ENCODE results near the gene DCAF17. TPM values are rescaled to one million over a fixed set of nuclear protein-coding genes. Genes with fewer than 3 reads are reported as not detected.
A peak's percentile ranks its signal among the peaks of the same experiment; 100 is the strongest.

DCAF17 gene
- total RNA-seq, 1 donor from 2014 or later, result 19.6 TPM

DNA sequence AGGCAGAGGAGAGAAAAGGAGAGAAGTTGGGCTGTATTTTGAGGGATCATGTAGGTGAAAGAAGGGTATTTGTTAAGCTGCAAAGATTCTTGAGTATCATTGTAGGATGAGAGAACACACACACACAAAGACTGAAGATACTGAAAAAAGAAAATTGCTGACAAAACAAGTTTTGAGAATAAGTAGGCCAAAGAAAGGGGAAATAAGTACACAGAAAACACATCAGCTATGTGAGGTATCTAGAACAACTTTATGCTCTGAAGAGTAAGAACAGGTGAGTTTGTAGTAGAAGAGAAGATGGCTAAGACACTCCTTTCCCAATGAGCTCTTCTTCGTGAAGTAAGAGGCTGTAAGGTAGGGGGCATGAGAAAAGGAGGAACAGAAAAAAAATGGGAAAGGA, 28.5 kb upstream of the DCAF17 start:
- no peak for DNase-seq (ENCODE audit: extremely low spot score in 2 of 2)
- H3K4me3 ChIP-seq, result no peak overlapping the region
- intact Hi-C loops (cut with DNase I), result no loop called here
- no peaks in the 10 kb centered on the region for H3K9me3 ChIP-seq
- peaks cover 21% of the 10 kb centered on the region for H3K4me1 ChIP-seq
- H3K36me3 ChIP-seq, result no peaks in the 10 kb centered on the region
- no peak overlapping the region for H3K27ac ChIP-seq
- TF ChIP-seq POLR2A (IDR thresholded peaks at IDR 0.05), result no peak
- no peak for TF ChIP-seq POLR2AphosphoS5 (IDR thresholded peaks at IDR 0.05; ENCODE audit: insufficient read depth in 1 of 2, low read depth in 1 of 2)
- TF ChIP-seq, protein P1, sequence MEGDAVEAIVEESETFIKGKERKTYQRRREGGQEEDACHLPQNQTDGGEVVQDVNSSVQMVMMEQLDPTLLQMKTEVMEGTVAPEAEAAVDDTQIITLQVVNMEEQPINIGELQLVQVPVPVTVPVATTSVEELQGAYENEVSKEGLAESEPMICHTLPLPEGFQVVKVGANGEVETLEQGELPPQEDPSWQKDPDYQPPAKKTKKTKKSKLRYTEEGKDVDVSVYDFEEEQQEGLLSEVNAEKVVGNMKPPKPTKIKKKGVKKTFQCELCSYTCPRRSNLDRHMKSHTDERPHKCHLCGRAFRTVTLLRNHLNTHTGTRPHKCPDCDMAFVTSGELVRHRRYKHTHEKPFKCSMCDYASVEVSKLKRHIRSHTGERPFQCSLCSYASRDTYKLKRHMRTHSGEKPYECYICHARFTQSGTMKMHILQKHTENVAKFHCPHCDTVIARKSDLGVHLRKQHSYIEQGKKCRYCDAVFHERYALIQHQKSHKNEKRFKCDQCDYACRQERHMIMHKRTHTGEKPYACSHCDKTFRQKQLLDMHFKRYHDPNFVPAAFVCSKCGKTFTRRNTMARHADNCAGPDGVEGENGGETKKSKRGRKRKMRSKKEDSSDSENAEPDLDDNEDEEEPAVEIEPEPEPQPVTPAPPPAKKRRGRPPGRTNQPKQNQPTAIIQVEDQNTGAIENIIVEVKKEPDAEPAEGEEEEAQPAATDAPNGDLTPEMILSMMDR (IDR thresholded peaks at IDR 0.05), result no peak
- no peaks in the 10 kb centered on the region for H3K27me3 ChIP-seq

DNA sequence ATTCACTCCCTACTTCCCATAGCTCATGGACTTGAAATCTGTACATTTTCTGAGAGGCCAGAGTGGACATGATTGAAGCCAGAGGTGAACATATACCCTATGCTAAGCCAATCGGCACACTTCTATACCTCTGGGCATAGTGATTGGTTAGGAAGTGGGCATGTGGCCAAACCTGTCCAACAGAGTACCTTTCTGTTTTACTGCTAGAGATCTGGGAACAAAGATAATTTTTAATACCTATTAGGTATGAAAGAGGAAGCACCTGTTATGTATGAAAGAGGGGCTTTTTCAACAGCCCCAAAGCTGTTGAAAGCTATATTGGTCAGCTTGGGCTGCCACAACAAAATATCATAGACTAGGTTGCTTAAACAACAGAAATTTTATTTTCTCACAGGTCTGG, 28.0 kb upstream of the DCAF17 start:
- Histone ChIP-seq H3K27ac (no peak overlapping the region), H3K27me3 (no peaks in the 10 kb centered on the region), H3K36me3 (no peaks in the 10 kb centered on the region), H3K9me3 (no peaks in the 10 kb centered on the region), H3K4me1 (peaks cover 26% of the 10 kb centered on the region), H3K4me3 (no peak overlapping the region)
- TF ChIP-seq, protein P1 (IDR thresholded peaks at IDR 0.05), result no peak
- TF ChIP-seq POLR2AphosphoS5 (IDR thresholded peaks at IDR 0.05; ENCODE audit: insufficient read depth in 1 of 2, low read depth in 1 of 2), result no peak
- no peak for TF ChIP-seq POLR2A (IDR thresholded peaks at IDR 0.05)
- DNase-seq (ENCODE audit: extremely low spot score in 2 of 2), result no peak
- intact Hi-C loops (cut with DNase I), result no loop called here

DNA sequence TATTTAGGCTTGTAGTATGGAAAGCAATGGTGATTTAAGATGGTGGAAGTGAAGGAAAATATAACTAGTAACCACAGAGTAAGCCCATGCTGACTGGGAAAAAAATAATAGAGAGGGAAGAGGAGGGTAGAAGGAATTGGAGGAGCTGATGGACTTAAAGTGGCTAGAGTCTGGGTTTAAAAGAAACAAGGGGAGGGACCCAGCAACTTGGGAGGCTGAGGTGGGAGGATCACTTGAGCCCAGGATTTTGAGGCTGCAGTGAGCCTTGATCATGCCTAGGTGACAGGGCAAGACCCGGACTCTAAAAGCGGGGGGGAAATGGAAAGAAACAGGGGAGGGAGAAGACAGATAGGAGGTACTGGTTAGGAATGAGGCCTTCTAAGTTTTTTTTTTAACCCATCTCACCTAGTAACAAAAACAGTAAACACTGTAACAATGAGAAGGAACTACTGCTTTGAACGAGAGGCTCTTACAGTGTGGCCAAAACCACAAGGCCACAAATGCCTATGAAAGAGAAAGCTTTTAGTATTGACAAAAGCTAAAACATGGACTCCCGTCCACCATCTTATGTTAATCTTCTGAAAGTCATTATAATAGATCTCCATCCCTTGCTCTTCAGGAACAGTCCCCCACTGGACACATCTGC, 26.9 kb upstream of the DCAF17 start:
- Histone ChIP-seq H3K27ac (no peak overlapping the region), H3K27me3 (no peaks in the 10 kb centered on the region), H3K36me3 (no peaks in the 10 kb centered on the region), H3K4me3 (no peak overlapping the region), H3K9me3 (no peaks in the 10 kb centered on the region), H3K4me1 (peaks cover 31% of the 10 kb centered on the region)
- no peak for DNase-seq (ENCODE audit: extremely low spot score in 2 of 2)
- intact Hi-C loops (cut with DNase I), result no loop called here
- no peak for TF ChIP-seq POLR2A (IDR thresholded peaks at IDR 0.05)
- TF ChIP-seq, protein P1 (IDR thresholded peaks at IDR 0.05), result no peak

DNA sequence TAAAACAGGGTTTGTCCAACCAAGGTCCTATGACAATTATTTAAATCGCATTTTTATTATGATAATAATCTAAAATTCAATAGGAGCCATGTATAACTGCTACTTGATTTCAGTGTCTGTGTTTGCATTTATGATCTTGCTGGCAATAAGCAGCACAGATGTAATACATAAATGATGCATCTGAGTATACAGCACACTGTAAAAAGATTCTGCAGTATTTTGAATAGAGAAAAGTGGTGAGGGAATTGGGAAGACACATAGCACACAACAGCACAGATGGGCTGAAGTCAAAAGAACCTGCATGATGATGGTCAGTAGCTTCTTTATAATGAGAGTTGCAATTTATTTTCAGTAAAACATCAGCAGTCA, 26.4 kb upstream of the DCAF17 start:
- Histone ChIP-seq H3K27me3 (no peaks in the 10 kb centered on the region), H3K36me3 (no peaks in the 10 kb centered on the region), H3K27ac (no peak overlapping the region), H3K4me3 (no peak overlapping the region), H3K4me1 (peaks cover 31% of the 10 kb centered on the region), H3K9me3 (no peaks in the 10 kb centered on the region)
- no peak for DNase-seq (ENCODE audit: extremely low spot score in 2 of 2)
- TF ChIP-seq POLR2AphosphoS5 (IDR thresholded peaks at IDR 0.05; ENCODE audit: insufficient read depth in 1 of 2, low read depth in 1 of 2), result no peak
- TF ChIP-seq, protein P1 (IDR thresholded peaks at IDR 0.05), result no peak
- no peak for TF ChIP-seq POLR2A (IDR thresholded peaks at IDR 0.05)
- intact Hi-C loops (cut with DNase I), result no loop called here

DNA sequence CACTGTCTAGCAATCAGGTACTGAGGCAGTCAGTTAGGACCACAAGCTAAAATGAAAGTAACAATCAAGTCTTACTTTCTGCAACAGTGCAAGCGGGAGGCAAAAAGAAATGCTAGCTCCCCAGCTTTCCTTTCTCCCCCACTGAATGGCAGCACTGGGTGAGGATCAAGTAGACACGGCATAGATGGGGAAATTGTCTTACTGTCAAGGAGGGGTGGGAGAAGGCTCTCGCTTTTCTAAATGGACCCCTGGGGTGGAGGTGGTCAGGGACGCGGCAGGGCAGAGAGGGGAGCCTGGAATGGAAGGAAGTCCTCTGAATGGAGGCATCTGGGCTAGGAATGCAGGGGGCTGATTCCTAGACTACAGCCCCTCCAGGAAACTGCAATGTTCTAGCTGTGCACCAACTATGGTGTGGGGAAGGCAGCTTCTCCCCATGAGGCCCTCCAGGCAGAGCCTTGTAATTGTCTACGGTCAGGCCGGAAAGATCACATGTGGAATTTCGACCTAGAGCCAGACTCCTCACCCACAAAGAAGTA, 24.5 kb upstream of the DCAF17 start:
- no peak for TF ChIP-seq POLR2A (IDR thresholded peaks at IDR 0.05)
- TF ChIP-seq POLR2AphosphoS5 (IDR thresholded peaks at IDR 0.05; ENCODE audit: insufficient read depth in 1 of 2, low read depth in 1 of 2), result no peak
- TF ChIP-seq, protein P1 (IDR thresholded peaks at IDR 0.05), result no peak
- intact Hi-C loops (cut with DNase I), result no loop called here
- Histone ChIP-seq H3K27me3 (no peaks in the 10 kb centered on the region), H3K36me3 (no peaks in the 10 kb centered on the region), H3K9me3 (no peaks in the 10 kb centered on the region), H3K4me1 (peaks cover 26% of the 10 kb centered on the region), H3K4me3 (peak overlapping the region in 1 of 2 donors; percentile 20), H3K27ac (peak overlapping the region; percentile 30)
- no peak for DNase-seq (ENCODE audit: extremely low spot score in 2 of 2)
